Ishikawa (cell line): ENCODE results near the gene RALGAPA1.

Source experiments
- CEBPB ChIP-seq: IDR thresholded peaks from 2 replicates; pipeline ENCODE4 v1.6.1; 2012
- CREB1 ChIP-seq: IDR thresholded peaks from 2 replicates; pipeline ENCODE4 v1.6.1; 2012; ENCODE audit warnings: low read depth
- EGR1 ChIP-seq: IDR thresholded peaks from 2 replicates; pipeline ENCODE4 v1.6.1; 2012
- EP300 ChIP-seq: IDR thresholded peaks from 2 replicates; pipeline ENCODE4 v1.6.1; 2012; ENCODE audit warnings: borderline replicate concordance
- FOXM1 ChIP-seq: IDR thresholded peaks from 2 replicates; pipeline ENCODE4 v1.6.1; 2012; ENCODE audit warnings: low read depth, borderline replicate concordance
- MAX ChIP-seq: IDR thresholded peaks from 2 replicates; pipeline ENCODE4 v1.6.1; 2012
- NFIC ChIP-seq: IDR thresholded peaks from 2 replicates; pipeline ENCODE4 v1.6.1; 2012
- RAD21 ChIP-seq: IDR thresholded peaks from 2 replicates; pipeline ENCODE4 v1.6.1; 2012; ENCODE audit warnings: low read depth
- TAF1 ChIP-seq: IDR thresholded peaks from 2 replicates; pipeline ENCODE4 v1.6.1; 2012; ENCODE audit warnings: low read depth, mild to moderate bottlenecking
- TCF12 ChIP-seq: IDR thresholded peaks from 2 replicates; pipeline ENCODE4 v1.6.1; 2012; ENCODE audit warnings: low read depth
- TEAD4 ChIP-seq: IDR thresholded peaks from 2 replicates; pipeline ENCODE4 v1.6.1; 2012
- YY1 ChIP-seq: IDR thresholded peaks from 2 replicates; pipeline ENCODE4 v1.6.1; 2012; ENCODE audit warnings: low read depth
- ZBTB7A ChIP-seq: IDR thresholded peaks from 2 replicates; pipeline ENCODE4 v1.6.1; 2012; ENCODE audit warnings: low read depth
- TF ChIP-seq, protein P1 (sequence below): IDR thresholded peaks from 2 replicates; pipeline ENCODE4 v1.6.1; 2012; ENCODE audit warnings: low read depth, mild to moderate bottlenecking
- TF ChIP-seq, protein P2 (sequence below): IDR thresholded peaks from 2 replicates; pipeline ENCODE4 v1.6.1; 2012

The RALGAPA1 gene

GRCh38 chr14:35504260-35504659, 304.8 kb downstream of the RALGAPA1 start:
- TF ChIP-seq TEAD4, result no peak
- no peak for TF ChIP-seq TAF1
- no peak for TF ChIP-seq CREB1
- no peak for TF ChIP-seq ZBTB7A

GRCh38 chr14:35503646-35504045, 305.4 kb downstream of the RALGAPA1 start:
- TF ChIP-seq, protein P1, sequence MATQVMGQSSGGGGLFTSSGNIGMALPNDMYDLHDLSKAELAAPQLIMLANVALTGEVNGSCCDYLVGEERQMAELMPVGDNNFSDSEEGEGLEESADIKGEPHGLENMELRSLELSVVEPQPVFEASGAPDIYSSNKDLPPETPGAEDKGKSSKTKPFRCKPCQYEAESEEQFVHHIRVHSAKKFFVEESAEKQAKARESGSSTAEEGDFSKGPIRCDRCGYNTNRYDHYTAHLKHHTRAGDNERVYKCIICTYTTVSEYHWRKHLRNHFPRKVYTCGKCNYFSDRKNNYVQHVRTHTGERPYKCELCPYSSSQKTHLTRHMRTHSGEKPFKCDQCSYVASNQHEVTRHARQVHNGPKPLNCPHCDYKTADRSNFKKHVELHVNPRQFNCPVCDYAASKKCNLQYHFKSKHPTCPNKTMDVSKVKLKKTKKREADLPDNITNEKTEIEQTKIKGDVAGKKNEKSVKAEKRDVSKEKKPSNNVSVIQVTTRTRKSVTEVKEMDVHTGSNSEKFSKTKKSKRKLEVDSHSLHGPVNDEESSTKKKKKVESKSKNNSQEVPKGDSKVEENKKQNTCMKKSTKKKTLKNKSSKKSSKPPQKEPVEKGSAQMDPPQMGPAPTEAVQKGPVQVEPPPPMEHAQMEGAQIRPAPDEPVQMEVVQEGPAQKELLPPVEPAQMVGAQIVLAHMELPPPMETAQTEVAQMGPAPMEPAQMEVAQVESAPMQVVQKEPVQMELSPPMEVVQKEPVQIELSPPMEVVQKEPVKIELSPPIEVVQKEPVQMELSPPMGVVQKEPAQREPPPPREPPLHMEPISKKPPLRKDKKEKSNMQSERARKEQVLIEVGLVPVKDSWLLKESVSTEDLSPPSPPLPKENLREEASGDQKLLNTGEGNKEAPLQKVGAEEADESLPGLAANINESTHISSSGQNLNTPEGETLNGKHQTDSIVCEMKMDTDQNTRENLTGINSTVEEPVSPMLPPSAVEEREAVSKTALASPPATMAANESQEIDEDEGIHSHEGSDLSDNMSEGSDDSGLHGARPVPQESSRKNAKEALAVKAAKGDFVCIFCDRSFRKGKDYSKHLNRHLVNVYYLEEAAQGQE, result no peak
- TF ChIP-seq CEBPB (no peak), EGR1 (no peak), NFIC (no peak), TCF12 (no peak), TEAD4 (no peak), YY1 (no peak), FOXM1 (no peak), TAF1 (no peak), RAD21 (no peak), CREB1 (no peak), MAX (no peak), ZBTB7A (no peak), EP300 (no peak)
- TF ChIP-seq, protein P2, sequence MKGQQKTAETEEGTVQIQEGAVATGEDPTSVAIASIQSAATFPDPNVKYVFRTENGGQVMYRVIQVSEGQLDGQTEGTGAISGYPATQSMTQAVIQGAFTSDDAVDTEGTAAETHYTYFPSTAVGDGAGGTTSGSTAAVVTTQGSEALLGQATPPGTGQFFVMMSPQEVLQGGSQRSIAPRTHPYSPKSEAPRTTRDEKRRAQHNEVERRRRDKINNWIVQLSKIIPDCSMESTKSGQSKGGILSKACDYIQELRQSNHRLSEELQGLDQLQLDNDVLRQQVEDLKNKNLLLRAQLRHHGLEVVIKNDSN, result no peak

- TF ChIP-seq, protein P1, result no peak
- no peak for TF ChIP-seq TCF12
- TF ChIP-seq EP300, result no peak
- TF ChIP-seq NFIC, result no peak
- TF ChIP-seq CEBPB, result no peak
- no peak for TF ChIP-seq EGR1
- TF ChIP-seq TEAD4, result no peak
- TF ChIP-seq FOXM1, result no peak
- no peak for TF ChIP-seq RAD21
- TF ChIP-seq, protein P2, result no peak
- TF ChIP-seq MAX, result no peak
- TF ChIP-seq CREB1, result no peak
Measured at GRCh38 chr14:35499180-35499579, 309.9 kb downstream of the RALGAPA1 start.

GRCh38 chr14:35495278-35495677, 313.8 kb downstream of the RALGAPA1 start:
- TF ChIP-seq YY1, result no peak
- TF ChIP-seq, protein P2, result no peak
- no peak for TF ChIP-seq EP300
- no peak for TF ChIP-seq TEAD4
- no peak for TF ChIP-seq CREB1
- TF ChIP-seq NFIC, result no peak
- no peak for TF ChIP-seq TCF12
- TF ChIP-seq ZBTB7A, result no peak
- TF ChIP-seq RAD21, result no peak
- no peak for TF ChIP-seq MAX

GRCh38 chr14:35492569-35493014, 316.5 kb downstream of the RALGAPA1 start:
- TF ChIP-seq EP300, result no peak
- no peak for TF ChIP-seq TAF1
- no peak for TF ChIP-seq ZBTB7A
- TF ChIP-seq TEAD4, result no peak
- TF ChIP-seq NFIC, result no peak
- TF ChIP-seq CEBPB, result no peak
- no peak for TF ChIP-seq YY1
